GM12878 (cell line): ENCODE results near the gene LYPD8.
"Not testable (repeated sequence)": the region's sequence is repeated elsewhere in the genome, so short reads cannot be mapped to it uniquely, and the experiment has no call there.

Experiments
- ATF7 ChIP-seq: fragments of 450-650 bp; IDR thresholded peaks from 2 replicates; pipeline ENCODE4 v1.6.1; 2016; ENCODE audit warnings: low read depth, mild to moderate bottlenecking
- EP300 ChIP-seq, 2 experiments: fragments of 150-350 bp in 1 of 2; IDR thresholded peaks; 2 replicates each; pipeline ENCODE4 v1.6.1; 2011 to 2012; ENCODE audit warnings: low read depth in 2 of 2, low read length in 2 of 2, borderline replicate concordance in 1 of 2, improper control_type of control experiment in 1 of 2, inconsistent platforms in 1 of 2; ENCODE audit not compliant: control insufficient read depth in 1 of 2
- RFX5 ChIP-seq: IDR thresholded peaks from 2 replicates; pipeline ENCODE4 v1.6.1; 2011; ENCODE audit warnings: low read depth, low read length, improper control_type of control experiment
- SREBF1 ChIP-seq: IDR thresholded peaks from 2 replicates; pipeline ENCODE4 v1.6.1; 2012; ENCODE audit warnings: mild to moderate bottlenecking, low read length
- SREBF2 ChIP-seq: IDR thresholded peaks from 2 replicates; pipeline ENCODE4 v1.6.1; 2012; ENCODE audit warnings: mild to moderate bottlenecking, low read length
- TF ChIP-seq, protein P1 (sequence below), 3 experiments: IDR thresholded peaks in 2 of 3; conservative IDR thresholded peaks in 1 of 3; 2 replicates each; pipeline ENCODE4 v1.5.1; 2011; ENCODE audit warnings: low read depth in 3 of 3, low read length in 3 of 3, mild to moderate bottlenecking in 3 of 3, control low read depth in 2 of 3, moderate library complexity in 2 of 3, inconsistent platforms in 1 of 3, mixed read lengths in 1 of 3; ENCODE audit not compliant: control insufficient read depth in 2 of 3, insufficient read depth in 1 of 3; ENCODE audit errors: extremely low read depth in 1 of 3
- TF ChIP-seq, protein P2 (sequence below): IDR thresholded peaks from 2 replicates; pipeline ENCODE4 v1.6.1; 2011; ENCODE audit warnings: borderline replicate concordance, low read depth, mild to moderate bottlenecking, moderate library complexity, low read length; ENCODE audit not compliant: insufficient read depth, poor library complexity, severe bottlenecking

- TF ChIP-seq, protein P1, sequence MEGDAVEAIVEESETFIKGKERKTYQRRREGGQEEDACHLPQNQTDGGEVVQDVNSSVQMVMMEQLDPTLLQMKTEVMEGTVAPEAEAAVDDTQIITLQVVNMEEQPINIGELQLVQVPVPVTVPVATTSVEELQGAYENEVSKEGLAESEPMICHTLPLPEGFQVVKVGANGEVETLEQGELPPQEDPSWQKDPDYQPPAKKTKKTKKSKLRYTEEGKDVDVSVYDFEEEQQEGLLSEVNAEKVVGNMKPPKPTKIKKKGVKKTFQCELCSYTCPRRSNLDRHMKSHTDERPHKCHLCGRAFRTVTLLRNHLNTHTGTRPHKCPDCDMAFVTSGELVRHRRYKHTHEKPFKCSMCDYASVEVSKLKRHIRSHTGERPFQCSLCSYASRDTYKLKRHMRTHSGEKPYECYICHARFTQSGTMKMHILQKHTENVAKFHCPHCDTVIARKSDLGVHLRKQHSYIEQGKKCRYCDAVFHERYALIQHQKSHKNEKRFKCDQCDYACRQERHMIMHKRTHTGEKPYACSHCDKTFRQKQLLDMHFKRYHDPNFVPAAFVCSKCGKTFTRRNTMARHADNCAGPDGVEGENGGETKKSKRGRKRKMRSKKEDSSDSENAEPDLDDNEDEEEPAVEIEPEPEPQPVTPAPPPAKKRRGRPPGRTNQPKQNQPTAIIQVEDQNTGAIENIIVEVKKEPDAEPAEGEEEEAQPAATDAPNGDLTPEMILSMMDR (IDR thresholded peaks at IDR 0.05 in 2 of 3, conservative IDR thresholded peaks at IDR 0.05 in 1 of 3; ENCODE audit: control insufficient read depth in 2 of 3, extremely low read depth in 1 of 3, insufficient read depth in 1 of 3, low read depth in 3 of 3, low read length in 3 of 3) = not testable (repeated sequence)
- TF ChIP-seq ATF7; SREBF2; RFX5; EP300 (IDR thresholded peaks at IDR 0.05; ENCODE audit: borderline replicate concordance in 1 of 2, control insufficient read depth in 1 of 2, low read depth in 2 of 2, low read length in 2 of 2); SREBF1: not testable (repeated sequence)
- TF ChIP-seq, protein P2, sequence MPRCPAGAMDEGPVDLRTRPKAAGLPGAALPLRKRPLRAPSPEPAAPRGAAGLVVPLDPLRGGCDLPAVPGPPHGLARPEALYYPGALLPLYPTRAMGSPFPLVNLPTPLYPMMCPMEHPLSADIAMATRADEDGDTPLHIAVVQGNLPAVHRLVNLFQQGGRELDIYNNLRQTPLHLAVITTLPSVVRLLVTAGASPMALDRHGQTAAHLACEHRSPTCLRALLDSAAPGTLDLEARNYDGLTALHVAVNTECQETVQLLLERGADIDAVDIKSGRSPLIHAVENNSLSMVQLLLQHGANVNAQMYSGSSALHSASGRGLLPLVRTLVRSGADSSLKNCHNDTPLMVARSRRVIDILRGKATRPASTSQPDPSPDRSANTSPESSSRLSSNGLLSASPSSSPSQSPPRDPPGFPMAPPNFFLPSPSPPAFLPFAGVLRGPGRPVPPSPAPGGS = not testable (repeated sequence)
These were observed 39.1 kb upstream of the LYPD8 start for GRCh38 chr1:248794663-248795062.
